Activated effector memory CD4-positive, alpha-beta T cell treated with Interleukin-2 at 50 U/mL for 16 hours (primary cell): ENCODE results near the gene CEP104.
"Not testable (repeated sequence)": the region's sequence is repeated elsewhere in the genome, so short reads cannot be mapped to it uniquely, and the experiment has no call there.

Source experiments
- DNase-seq: peaks from one replicate; pipeline ENCODE4 v3.0.0-alpha.2; 2020

Gene CEP104

DNA sequence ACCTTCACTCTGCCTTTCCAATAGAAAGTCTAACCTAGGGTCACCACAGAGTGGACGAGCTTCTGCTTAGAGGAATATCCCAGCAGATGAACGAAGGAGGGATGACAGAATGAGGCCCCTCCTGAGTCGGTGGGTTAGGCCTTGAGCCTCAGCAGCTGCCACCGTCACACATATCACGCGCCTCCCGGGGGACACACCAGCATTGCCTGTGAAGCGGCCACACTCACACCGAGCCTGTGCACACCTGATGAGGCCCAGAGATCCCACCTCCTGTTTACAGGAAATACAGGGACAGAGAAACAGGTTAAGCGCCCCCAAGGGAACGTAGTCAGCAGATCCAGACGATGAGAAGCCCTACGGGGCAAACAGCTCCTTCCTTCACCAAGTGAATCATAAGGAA, 35.6 kb downstream of the CEP104 start:
- DNase-seq: no peak

DNA sequence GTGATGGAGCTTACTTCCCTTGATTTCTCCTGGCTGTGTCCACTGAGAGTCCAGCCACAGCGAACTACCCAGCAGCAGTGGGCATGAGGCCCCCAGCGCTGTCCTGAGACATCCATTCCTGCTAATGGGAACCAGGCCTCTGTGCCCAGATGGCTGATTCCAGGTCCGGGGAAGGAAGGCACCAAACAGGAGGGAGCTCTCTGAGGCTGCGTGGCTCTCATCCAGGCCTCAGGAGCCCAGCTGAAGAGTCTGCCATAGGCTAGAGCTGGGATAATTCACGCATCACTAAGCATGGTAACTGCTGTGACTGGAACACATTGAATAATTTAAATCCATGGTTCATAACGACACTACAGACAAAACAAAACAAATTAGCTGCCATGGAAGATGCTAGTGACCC, 36.0 kb downstream of the CEP104 start:
- no peak for DNase-seq

DNA sequence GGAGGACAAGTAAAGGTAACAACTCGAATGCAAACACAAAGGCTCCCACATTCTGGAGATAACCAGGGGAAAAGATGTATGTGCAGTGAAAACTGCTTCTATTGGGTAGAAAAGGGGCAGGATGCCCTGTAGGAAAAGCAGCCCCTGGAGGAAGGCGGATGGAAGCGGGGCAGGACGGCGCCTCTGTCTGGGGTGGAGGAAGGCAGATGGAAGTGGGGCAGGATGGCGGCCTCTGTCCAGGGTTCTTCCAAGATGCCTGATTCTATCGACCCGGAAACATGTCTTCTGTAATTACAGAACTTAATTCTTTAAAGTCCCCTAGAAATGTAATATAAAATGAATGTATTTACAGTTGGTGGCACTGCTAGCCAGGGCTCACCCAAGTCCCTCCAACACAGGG, 36.7 kb downstream of the CEP104 start:
- no peak for DNase-seq

DNA sequence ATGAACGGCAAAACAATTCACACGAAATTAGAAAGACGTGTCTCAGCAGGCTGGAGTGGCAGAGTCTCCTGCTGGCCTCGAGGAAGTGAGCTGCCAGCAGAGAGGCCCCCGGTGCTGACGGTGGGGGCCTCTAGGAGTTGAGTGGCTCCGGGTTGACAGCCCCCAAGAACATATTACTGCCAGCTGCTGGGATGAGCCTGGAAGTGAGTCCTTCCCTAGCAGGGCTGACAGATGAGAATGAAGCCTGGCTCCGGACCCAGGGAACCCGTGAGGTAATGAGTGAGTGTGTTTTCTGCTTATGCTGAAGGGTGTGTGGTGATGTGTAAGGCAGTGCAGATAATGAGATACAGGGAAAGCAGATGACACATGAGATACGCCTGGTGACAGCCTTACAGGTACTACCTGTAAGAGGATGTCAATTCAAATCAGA, 37.2 kb downstream of the CEP104 start:
- DNase-seq: no peak

DNA sequence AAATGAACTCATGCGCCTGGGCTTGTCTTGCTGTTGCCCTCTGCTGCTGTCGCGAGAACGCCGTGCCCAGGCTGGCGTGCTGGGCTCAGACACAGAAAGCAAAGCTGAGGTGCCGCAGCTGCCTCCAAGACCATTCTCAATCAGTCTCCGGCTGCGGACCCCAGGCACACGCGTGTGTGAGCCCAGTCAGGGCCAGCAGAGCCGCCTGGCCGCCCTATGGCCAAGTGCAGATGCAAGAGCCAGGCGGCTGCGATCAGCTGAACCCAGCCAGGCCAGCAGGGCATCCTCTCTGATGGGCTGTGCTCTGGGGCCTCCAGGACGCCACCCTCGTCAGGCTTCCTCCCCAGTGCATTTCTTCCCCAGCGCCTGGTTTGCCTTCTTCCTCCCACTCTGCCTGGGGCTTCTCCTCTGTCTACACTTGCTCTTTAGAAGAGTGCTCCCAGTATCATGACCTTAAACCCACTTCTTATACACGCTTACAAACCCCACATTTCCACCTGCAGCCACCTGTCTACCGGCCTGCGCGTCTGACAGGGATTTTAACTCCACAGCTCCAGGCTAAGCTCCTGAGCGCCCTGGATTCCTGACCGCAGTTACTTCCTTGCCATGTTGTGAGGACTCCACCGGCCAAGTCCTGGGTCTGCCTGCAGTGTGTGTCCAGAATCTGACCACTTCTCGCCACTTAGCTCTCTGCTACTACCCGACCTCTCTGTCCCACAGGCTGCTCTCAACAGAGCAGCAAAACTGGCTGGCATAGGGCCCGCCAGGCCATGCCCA, 39.0 kb downstream of the CEP104 start:
- DNase-seq: no peak

DNA sequence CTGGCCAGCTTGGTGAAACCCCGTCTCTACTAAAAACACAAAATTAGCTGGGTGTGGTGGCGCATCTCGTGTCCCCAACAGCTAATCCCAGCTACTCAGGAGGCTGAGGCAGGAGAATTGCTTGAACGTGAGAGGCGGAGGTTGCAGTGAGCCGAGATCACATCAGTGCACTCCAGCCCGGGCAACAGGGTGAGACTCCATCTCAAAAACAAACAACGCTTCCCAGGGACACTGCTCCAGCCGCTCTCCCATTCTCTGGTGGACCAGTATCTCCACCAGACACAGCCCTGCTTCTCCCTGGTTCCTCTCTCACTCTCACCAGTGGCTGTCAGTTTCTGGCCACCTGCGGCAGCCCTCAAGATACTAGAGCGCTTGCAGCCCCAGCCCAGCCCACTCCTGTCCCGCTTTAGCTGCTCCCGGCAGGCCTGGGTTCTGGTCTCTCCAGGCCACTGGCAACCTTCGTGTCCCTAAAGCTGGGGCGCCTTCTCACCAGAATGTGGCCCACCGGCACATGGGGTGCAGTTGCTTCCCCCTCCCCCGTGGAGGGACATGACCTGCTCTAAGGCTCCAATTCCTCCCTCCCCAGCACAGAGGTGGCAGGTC, 39.8 kb downstream of the CEP104 start:
- DNase-seq: no peak

DNA sequence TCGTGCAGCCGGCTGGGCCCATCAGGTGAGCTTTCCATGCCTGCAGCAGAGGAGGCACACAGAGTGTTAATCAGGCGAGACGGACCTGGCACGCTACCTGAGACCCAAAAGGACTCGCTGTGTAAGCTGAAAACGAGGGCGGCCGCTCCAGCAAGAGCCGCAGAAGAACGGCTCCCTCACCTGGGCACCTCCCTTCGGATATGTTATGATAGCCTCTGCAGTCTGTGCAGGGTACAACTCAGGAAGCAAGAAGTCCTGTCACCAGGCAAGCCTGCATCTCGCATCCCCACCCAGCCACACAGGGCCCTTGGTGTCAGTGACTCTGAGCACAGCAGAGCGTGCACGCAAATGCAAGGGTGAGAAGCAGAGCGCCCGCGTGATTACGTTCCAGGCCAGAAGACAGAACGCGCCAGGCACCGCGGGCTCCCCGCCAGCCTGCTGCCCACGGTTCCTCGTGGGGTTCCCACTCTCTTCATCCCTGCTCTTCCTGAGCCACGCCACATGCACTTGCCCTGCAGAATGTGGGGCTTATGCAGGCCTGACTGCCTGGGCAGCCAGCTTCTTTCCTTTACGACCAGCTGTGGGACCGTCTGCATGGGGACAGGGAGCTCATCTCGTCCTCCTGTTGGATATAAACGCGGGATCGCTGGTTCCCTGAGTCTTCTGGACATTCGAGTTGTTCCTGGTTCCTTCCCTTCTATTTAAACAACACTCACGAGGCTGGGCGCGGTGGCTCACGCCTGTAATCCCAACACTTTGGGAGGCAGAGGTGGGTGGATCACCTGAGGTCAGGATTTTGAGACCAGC, 40.5 kb downstream of the CEP104 start:
- DNase-seq: no peak

DNA sequence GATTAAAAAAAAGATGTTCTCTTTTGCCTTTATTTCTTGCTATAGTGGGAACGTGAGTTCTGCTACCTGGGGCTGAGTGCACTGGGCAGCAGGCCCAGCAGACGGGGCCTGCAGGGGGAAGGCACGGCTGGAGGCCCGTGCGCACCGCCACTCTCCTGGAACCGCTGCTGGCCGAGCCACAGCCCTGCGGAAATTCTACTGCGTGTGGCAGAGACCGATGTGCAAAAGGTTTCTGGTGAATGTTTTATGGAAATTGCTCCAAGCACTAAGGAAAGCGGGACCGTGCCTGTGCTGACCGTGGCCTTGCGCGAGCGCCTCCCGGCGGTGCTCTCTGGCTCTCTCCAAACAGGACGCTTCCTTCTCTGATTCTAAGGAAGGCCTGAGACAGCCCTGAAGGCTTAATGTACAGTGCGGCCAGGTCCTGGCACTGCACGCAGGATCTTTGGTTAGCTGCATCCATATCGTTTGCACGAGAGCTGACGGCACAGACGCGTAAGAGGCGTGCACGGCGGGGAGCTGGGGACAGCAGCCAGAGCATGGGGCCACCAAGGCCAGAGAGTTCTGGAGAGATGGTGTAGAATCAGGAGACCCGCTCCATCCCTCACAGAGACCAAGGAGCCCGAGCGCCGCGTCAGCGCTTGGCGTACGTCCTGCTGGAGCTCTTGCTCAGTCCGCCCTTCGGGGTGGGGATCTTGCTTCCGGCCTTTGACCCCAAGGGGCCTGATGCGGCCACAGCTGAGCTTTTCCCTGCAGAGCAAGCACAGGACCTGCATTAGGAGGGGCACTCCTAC, 42.0 kb downstream of the CEP104 start:
- DNase-seq: no peak

DNA sequence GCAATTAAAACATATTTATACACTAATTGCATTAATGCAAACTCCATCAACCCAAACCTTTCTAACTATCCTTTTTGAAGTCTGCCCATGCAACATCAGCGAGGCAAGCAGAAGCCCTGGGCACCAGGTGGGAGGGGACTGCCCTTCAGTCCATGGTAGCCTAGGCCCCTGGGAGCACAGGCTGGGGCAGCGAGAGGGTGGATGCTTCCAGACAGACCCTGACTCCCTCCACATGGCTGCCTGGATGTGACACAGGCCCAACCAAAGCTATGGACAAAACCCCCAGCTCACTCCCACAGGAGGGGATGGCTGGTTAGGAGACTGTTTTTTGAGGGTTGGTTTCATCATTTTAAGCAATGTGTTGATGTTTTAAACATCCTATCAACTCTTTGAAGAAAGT, 42.9 kb downstream of the CEP104 start:
- DNase-seq: no peak

DNA sequence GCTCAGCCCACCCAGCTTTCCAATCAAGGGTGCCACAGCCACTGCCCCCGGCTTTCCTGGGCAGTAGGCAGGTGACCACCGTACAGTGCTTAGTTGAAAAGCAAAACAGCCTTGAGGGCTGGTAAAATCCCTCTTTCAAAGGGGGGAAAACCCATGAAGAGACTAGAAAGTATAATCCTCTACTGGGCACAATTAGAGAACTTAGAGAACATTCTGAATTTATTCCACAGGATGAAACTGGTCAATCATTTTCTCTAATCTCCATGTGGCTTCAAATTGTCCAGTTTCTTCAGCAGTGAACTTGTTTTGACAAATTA, 45.5 kb downstream of the CEP104 start:
- no peak for DNase-seq

DNA sequence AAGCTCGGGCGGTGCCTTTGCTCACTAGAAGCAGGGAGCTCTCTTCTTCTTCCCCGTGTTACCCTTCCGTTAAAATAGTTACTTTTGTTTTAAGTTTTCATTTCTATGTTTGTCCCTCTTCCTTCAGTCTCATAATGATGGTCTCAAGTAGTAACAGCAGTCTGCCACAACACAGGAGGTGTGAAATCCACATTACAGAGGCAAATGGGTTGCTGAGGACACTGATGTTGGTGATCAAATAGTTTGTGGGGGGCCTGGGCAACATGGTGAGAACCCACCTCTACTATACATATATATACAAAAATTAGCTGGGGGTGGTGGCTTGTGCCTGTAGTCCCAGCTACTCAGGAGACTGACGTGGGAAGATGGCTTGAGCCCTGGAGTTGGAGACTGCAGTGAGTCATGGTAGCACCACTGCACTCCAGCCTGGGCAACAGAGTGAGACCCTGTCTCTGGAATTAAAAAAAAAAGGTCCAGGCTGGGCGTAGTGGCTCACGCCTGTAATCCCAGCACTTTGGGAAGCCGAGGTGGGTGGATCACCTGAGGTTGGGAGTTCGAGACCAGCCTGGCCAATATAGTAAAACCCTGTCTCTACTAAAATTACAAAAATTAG, 46.8 kb downstream of the CEP104 start:
- not testable (repeated sequence) for DNase-seq

DNA sequence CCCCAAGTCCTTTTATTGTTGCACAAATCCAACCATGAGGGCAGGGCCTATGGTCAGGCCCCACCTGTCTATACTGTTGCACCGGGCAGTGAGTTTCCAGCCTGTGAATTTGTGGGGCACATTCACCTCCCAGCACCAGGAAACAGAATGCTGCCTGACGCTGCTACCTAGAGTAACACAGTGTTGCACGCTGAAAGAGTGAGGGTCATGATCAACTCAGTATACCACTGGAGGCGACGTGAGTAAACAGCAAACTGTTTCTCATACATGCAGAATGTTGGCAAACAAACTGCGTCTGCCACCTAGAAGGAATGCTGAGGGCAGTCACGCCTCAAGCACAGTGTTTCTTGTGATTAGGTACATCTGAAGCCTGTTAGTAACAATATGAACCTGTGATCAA, 47.3 kb downstream of the CEP104 start:
- DNase-seq: no peak

DNA sequence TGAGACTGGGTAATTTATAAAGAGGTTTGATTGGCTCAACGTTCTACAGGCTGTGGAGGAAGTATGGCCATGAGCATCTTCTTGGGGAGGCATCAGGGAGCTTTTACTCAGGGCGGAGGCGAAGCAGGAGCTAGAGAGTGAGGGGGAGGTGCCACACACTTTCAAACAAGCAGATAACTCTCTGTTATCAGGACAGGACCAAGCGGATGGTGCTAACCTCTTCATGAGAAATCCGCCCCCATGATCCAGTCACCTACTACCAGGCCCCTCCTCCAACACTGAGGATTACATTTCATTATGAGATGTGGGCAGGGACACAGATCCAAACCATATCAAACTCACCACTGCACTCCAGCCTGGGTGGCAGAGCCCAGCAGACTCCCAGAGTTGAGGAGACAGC, 49.2 kb downstream of the CEP104 start:
- no peak for DNase-seq

DNA sequence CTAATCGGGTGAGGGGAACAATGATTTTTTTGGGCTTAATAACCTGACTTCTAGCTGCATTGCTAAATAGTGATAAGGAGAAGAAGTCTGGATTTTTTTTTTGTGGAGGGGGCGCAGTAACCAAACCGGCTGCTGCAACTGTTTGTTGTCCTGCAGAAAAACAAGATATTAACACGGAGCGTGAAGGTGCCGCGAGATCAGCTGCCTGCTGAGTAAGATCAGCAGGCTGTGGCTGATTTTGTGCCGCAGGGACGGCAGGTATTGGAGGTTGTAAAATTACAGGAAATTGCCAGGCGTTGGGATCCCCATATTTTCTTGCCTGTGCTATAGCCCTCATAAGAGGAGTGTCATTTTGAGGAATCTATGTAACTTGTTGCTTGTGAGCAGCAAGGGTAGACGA, 52.0 kb downstream of the CEP104 start:
- no peak for DNase-seq

DNA sequence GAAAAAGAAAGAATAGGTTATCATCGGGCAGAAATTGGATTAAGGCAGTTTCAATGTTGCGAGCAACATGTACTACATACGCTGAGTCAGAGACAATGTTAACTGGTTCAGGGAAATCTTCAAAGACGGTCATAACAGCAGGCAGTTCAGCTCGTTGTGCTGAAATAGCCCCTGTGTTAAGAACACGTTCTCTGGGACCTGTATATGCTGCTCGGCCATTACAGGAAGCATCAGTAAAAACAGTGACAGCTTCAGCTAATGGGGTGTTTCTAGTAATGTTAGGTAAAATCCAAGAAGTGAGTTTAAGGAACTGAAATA, 52.4 kb downstream of the CEP104 start:
- DNase-seq: not testable (repeated sequence)

DNA sequence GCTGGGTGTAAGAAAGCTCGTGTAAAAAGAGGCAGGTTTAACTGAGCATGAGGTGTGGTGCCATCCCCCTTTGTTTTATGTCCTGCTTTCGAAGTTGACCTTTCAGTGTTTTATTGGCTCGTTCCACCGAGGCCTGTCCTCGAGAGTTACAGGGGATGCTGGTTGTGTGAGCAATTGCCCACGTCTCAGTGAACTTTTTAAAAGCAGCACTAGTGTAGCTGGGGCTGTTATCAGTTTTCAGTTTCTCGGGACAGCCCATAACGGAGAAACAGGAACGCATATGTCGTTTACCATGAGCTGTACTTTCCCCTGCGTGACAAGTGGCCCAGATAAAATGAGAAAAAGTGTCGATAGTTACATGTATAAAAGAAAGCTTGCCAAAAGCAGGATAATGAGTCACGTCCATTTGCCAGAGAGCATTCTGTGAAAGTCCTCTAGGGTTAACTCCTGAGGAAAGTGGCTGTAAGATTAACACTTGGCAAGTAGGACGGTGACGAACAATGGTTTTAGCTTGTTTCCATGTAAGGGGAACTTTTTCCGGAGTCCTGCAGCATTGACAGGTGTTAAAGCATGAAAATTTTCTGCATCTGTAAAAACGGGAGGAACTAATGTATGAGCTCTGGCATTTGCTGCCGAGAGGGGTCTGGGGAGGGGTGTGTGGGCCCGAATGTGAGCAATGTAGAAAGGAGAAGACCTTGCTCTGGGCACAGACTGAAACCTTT, 52.9 kb downstream of the CEP104 start:
- no peak for DNase-seq

DNA sequence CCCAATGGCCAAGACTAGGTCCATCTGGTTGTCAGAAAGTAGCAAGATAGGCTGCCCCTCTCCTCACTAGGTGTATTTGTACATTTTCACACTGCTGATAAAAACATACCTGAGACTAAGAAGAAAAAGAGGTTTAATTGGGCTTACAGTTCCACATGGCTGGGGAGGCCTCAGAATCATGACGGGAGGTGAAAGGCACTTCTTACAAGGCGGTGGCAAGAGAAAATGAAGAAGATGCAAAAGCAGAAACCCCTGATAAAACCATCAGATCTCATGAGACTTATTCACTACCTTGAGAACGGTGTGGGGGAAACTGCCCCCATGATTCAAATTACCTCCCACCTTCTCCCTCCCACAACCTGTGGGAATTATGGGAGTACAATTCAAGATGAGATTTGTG, 56.2 kb downstream of the CEP104 start:
- not testable (repeated sequence) for DNase-seq

DNA sequence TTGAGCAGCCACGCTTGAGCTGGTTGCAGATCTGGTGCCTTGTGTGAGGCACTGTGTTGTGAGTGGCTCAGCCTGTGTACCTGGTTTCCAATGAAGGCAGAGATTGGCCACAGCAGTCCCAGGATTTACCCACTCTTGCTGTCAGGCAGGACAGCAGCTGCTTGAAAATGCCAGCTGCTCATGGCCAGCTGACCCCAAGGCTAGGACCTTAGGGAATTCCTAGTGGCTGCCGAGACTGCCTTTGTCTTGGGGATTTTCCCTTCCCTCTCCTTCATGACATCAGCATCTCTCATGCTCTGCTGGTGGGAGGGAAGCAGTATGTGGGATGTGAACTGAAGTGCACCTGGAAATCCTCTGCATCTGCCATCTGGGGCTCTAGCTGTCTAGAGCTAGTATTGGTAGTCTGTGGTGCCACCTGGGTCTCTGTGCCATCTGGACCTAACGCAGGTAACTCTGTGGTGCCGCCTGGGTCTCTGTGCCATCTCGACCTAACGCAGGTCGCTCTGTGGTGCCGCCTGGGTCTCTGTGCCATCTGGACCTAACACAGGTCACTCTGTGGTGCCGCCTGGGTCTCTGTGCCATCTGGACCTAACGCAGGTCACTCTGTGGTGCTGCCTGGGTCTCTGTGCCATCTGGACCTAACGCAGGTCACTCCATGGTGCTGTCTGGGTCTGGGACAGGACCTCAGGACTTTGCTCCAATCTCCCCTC, 56.9 kb downstream of the CEP104 start:
- DNase-seq: no peak

DNA sequence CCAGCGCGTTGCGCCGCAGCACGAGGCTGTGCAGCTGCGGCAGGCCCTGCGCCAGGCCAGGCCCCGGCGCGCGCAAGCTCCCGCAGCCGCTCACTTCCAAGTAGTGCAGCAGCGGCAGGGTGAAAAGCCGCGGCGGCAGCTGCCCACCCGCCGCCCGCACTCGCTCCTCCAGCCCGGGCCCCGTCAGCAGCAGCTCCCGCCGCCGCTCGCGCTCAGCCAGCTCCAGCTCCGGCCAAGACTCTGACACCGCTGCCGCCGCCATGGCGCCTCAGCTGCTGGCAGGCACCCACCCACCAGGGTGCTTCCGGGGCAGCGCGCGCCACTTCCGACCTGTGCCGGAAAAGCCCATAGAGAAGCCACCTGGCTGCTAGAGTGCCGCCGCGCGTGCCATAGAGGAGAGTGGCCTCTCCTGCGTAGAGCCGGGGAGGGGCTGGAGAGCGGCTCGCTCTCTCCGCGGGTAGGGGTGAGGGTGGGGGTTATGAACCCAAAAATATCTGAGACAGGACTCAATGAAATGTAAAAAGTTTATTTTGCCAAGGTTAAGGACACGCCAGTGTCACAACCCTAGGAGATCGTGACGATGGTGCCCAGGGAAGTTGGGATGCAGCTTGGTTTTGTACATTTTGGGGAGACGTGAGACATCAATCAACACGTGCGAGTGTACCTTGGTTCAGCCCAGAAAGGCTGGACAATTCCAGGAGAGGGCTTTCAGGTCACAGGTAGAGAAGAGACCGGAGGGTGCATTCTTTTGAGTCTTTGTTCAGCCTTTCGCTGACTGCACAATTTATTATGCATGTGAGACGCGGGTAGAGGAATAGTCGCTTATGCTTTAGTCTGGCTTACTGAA, 60.6 kb downstream of the CEP104 start, which contains the start of gene LRRC47:
LRRC47 (minus strand) TSS at position 284 of the 847 bp plus-strand sequence; CDS start at position 262, 22 bp downstream.
- DNase-seq: peak; percentile 91

DNA sequence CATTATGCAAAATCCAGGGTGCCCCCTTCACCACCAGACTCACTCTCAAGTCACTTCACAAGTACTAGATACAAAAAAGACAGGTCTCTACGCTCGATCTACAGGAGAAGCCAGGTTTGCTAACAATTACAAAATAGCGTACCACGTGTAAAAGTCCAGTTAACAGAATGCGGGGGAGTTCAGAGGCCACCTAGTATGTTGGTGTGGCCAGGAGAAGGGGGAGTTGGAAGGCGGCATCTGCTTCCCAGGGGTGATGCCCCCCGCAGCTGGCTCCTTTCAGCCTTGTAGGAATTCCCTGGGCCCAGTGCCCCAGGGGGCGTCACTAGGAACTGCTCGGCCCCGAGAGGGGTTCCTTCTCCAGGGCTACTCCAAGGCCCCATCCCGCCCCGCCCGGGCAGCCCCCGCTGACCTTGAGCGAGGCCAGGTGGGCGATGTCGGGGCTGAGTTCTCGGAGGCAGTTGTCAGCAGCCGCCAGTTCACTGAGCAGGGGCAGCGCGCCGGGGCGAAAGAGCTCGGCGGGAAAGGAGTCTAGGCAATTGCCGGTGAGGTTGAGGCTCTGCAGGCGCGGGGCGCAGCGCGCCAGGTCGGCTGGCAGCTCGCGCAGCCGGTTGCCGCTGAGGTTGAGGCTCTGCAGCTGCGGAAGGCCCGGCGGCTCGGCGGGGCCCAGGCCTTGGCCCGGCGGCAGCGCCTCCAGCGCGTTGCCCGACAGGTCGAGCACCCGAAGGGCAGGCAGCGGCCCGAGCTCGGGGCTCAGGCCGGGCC, 61.4 kb downstream of the CEP104 start:
- DNase-seq: no peak
